ENCODE results near the gene PDZD7.

DNA sequence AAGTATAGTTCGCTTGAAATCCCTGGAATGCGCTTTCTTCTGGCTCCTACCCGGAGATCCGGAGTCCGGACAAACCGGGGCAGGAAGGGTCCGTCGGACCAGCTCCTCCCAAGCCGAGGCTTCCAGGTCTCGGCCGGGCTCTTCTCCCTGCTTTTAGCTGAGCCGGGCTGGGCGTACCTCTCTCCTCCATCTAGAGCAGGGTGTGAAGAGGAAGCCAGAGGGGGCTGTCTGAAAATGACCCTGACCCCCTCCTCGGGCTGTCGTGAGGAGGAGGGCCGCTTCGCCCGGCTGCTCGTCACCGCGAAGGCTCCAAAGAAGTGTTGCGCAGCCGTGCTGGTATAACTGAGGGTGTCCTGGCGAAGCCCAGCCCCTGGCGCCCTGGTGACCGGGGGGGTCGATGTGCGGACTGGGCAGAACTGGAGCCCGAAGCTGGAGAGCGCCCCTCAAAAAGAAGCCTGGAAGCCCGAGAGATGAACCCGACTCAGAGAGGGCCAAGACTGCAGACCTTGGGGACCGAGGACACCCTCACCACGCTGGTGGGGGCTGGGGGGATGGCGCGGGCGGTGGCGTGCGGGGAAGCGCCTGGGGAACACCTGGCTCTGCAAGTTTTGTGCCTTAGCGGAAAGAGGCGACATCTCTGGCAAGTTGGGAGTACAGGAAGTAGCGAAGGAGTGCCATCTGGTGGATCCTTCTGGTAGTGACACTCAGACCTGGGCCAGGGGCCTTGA, 36.6 kb upstream of the PDZD7 start:
- TF ChIP-seq POLR2A (IDR thresholded peaks at IDR 0.05) (peak in 1 of 4 donors; percentile 33), POLR2AphosphoS5 (IDR thresholded peaks at IDR 0.05) (no peak), EP300 (IDR thresholded peaks at IDR 0.05) (no peak)
- TF ChIP-seq, protein P1, sequence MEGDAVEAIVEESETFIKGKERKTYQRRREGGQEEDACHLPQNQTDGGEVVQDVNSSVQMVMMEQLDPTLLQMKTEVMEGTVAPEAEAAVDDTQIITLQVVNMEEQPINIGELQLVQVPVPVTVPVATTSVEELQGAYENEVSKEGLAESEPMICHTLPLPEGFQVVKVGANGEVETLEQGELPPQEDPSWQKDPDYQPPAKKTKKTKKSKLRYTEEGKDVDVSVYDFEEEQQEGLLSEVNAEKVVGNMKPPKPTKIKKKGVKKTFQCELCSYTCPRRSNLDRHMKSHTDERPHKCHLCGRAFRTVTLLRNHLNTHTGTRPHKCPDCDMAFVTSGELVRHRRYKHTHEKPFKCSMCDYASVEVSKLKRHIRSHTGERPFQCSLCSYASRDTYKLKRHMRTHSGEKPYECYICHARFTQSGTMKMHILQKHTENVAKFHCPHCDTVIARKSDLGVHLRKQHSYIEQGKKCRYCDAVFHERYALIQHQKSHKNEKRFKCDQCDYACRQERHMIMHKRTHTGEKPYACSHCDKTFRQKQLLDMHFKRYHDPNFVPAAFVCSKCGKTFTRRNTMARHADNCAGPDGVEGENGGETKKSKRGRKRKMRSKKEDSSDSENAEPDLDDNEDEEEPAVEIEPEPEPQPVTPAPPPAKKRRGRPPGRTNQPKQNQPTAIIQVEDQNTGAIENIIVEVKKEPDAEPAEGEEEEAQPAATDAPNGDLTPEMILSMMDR (IDR thresholded peaks at IDR 0.05) = peak; percentile 75 to 92 (median 85)
